Measurements from ENCODE around the gene CXCL13. TPM values are rescaled to one million over a fixed set of nuclear protein-coding genes. Genes with fewer than 3 reads are reported as not detected.
"Not testable (repeated sequence)": the region's sequence is repeated elsewhere in the genome, so short reads cannot be mapped to it uniquely, and the experiment has no call there.

The CXCL13 gene
- total and polyA plus RNA-seq, 11 donors, result 0.24 TPM; not detected in 10

GRCh38 chr4:77566148-77566547, 39.5 kb upstream of the CXCL13 start:
- Histone ChIP-seq H3K27ac (no peak overlapping the region), H3K9me3 (peaks cover 0 to 11% (median 2%) of the 10 kb centered on the region in 12 donors), H3K4me3 (no peak overlapping the region), H3K36me3 (no peaks in the 10 kb centered on the region), H3K27me3 (no peaks in the 10 kb centered on the region), H3K4me1 (peaks cover 0 to 3% (median 0%) of the 10 kb centered on the region in 12 donors)
- intact Hi-C loops (cut with DNase I), result no loop called here
- no peak for ATAC-seq
- no peak for DNase-seq
- TF ChIP-seq CTCF (IDR thresholded peaks at IDR 0.05), result no peak
- TF ChIP-seq POLR2A (IDR thresholded peaks at IDR 0.05), result no peak
- 76 to 81% (median 78%) methylated on average over 3 of the region's 3 CpGs for WGBS, 4 donors

DNA sequence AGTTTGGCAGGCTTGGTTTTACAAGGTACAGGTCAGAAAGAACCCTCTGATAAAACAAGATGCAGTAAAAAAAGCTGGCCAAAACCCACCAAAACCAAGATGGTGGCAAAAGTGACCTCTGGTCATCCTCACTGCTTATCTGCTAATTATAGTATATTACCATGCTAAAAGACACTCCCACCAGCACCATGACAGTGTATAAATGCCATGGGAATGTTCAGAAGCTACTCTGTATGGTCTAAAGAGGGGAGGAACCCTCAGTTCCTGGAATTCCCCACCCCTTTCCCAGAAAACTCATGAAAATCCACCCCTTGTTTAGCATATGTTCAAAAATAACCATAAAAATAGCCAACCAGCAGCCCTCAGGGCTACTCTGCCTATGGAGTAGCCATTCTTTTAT, 38.1 kb upstream of the CXCL13 start:
- ATAC-seq (no peak), DNase-seq (no peak)
- Histone ChIP-seq H3K27me3 (no peaks in the 10 kb centered on the region), H3K27ac (no peak overlapping the region), H3K36me3 (no peaks in the 10 kb centered on the region), H3K9me3 (peaks cover 0 to 11% (median 0%) of the 10 kb centered on the region in 12 donors), H3K4me1 (peaks cover 0 to 3% (median 0%) of the 10 kb centered on the region in 12 donors), H3K4me3 (no peak overlapping the region)
- intact Hi-C loops (cut with DNase I), result no loop called here
- TF ChIP-seq CTCF (IDR thresholded peaks at IDR 0.05), result no peak
- no peak for TF ChIP-seq POLR2A (IDR thresholded peaks at IDR 0.05)

DNA sequence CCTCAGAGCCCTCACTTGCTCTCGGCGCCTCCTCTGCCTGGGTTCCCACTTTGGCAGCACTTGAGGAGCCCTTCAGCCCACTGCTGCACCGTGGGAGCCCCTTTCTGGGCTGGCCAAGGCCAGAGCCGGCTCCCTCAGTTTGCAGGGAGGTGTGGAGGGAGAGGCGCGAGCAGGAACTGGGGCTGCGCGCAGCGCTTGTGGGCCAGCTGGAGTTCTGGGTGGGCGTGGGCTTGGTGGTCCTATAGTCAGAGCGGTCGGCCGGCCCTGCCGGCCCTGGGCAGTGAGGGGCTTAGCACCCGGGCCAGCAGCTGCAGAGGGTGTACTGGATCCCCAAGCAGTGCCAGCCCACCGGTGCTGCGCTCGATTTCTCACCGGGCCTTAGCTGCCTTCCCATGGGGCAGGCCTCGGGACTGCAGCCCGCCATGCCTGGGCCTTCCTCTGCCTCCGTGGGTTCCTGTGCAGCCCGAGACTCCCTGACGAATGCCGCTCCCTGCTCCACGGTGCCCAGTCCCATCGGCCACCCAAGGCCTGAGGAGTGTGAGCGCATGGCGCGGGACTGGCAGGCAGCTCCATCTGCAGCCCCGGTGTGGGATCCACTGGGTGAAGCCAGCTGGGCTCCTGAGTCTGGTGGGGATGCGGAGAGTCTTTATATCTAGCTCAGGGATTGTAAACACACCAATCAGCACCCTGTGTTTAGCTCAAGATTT, 35.0 kb upstream of the CXCL13 start:
- H3K4me3 ChIP-seq; H3K27me3 ChIP-seq; ATAC-seq; H3K36me3 ChIP-seq; intact Hi-C loops (cut with DNase I); H3K27ac ChIP-seq; DNase-seq; H3K4me1 ChIP-seq: not testable (repeated sequence)
- peaks cover 0 to 14% (median 0%) of the 10 kb centered on the region in 12 donors for H3K9me3 ChIP-seq
- WGBS, 4 donors, result 88 to 93% (median 92%) methylated on average over 21 to 32 of the region's 32 CpGs

GRCh38 chr4:77576351-77576750, 29.3 kb upstream of the CXCL13 start:
- DNase-seq, result no peak
- intact Hi-C loops (cut with DNase I), result no loop called here
- Histone ChIP-seq H3K27ac (no peak overlapping the region), H3K27me3 (no peaks in the 10 kb centered on the region), H3K9me3 (peaks cover 0 to 5% (median 0%) of the 10 kb centered on the region in 12 donors), H3K4me3 (no peak overlapping the region), H3K36me3 (no peaks in the 10 kb centered on the region), H3K4me1 (no peaks in the 10 kb centered on the region)
- no peak for TF ChIP-seq POLR2A (IDR thresholded peaks at IDR 0.05)
- no peak for TF ChIP-seq CTCF (IDR thresholded peaks at IDR 0.05)
- ATAC-seq, result no peak

DNA sequence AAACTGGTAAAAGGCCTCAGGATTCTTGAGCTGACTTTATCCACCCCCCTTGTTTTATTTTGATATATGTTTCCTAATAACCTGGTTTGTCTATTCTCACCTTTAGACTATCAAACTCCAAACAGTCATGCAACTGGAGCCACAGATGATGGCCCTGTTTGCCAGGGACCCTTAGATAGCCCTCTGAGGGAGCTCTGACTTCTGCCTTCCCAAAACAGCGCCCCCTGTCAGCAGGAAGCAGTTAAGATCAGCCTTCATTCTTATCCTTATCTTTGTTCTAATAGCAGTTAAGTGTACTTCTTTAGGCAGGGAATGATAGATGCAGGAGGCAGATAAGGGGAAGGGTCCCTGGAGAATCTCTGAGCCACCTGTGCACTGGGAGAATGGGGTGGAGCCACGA, 27.5 kb upstream of the CXCL13 start:
- TF ChIP-seq CTCF (IDR thresholded peaks at IDR 0.05) (peak in 1 of 12 donors; percentile 7), POLR2A (IDR thresholded peaks at IDR 0.05) (no peak)
- ATAC-seq, result no peak
- Histone ChIP-seq H3K4me1 (no peaks in the 10 kb centered on the region), H3K4me3 (no peak overlapping the region), H3K27ac (no peak overlapping the region), H3K9me3 (peaks cover 0 to 3% (median 0%) of the 10 kb centered on the region in 12 donors), H3K36me3 (no peaks in the 10 kb centered on the region), H3K27me3 (no peaks in the 10 kb centered on the region)
- intact Hi-C loops (cut with DNase I), result no loop called here
- no peak for DNase-seq
- WGBS, 4 donors, result 32 to 37% (median 36%) methylated on average over 2 of the region's 2 CpGs
